ENCODE data around the gene COX4I2.

GRCh38 chr20:31689141-31689540 lies 51.4 kb downstream of the COX4I2 start:
- TF ChIP-seq POLR2A (IDR thresholded peaks at IDR 0.05; ENCODE audit: low read depth, low read length) = no peak
- no peak for TF ChIP-seq POLR2AphosphoS5 (IDR thresholded peaks at IDR 0.05; ENCODE audit: low read depth, low read length)
- no peak for TF ChIP-seq SPI1 (IDR thresholded peaks at IDR 0.05; ENCODE audit: low read depth, low read length)
- TF ChIP-seq TAF1 (IDR thresholded peaks at IDR 0.05; ENCODE audit: low read depth, low read length) = no peak
- TF ChIP-seq PAX5 (IDR thresholded peaks at IDR 0.05; ENCODE audit: insufficient read depth, low read length, severe bottlenecking) = no peak
